Glomerular visceral epithelial cell (primary cell): ENCODE data around the gene C15orf61.

ENCODE experiments used
- DNase-seq: peaks from one replicate; pipeline ENCODE4 v3.0.0-alpha.2; 2016; ENCODE audit errors: extremely low spot score

The C15orf61 gene

GRCh38 chr15:67521029-67521782 lies at the start of gene C15orf61:
Gene C15orf61, plus strand, starts transcription at chr15:67521131. Its CDS starts 118 bp downstream, at chr15:67521249.
- peak; percentile 80 for DNase-seq

DNA sequence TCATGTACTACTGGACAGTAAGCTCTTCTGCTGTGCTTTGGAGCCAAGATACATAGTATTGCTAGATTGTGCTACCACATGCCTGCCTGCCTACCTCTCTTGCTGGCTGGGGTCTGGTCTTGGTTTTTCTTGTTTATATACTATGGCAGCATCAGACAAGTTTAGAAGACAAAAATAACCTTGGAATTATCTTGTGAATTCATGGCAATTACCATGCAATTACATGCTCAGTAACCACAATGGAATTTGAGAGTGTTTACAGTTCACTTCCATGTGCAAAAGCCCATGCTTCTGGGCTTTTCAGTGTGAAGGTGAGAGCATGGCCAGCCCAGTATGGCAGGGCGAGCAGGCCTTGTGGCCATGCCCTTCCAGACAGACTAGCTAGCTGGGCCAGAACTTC lies 48.0 kb upstream of the C15orf61 start:
- DNase-seq, result no peak

DNA sequence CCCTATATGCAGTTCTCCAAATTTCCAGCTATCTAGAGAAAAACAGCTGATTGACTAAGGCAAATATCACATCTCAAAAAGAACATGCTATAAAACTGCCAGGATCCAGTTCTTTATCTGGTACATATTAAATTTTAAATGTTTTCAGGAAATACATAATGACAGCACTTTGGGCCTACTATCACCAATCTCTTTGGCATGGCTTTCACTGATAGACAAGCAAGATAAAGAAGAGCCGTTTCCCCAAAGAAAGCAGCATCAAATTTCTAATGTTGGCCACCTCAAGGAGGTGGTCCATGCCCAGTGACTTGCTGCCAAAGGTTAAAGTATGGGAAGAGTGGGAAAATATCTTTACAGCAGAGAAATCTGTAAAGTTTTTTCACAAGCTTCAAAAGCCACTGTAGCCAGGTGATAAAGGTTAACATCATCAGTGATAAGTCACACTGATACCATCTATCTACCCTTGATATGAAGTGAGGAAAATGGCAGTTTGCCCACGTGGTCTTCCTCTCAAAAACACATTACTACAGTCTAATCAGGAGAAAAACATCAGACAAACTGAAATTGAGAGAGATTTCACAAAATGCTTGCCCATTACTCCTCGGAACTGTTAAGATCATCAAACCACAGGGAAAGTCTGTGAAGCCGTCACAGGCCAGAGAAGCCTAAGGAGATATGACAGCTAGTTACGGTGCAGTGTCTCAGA lies 46.4 kb upstream of the C15orf61 start:
- no peak for DNase-seq

DNA sequence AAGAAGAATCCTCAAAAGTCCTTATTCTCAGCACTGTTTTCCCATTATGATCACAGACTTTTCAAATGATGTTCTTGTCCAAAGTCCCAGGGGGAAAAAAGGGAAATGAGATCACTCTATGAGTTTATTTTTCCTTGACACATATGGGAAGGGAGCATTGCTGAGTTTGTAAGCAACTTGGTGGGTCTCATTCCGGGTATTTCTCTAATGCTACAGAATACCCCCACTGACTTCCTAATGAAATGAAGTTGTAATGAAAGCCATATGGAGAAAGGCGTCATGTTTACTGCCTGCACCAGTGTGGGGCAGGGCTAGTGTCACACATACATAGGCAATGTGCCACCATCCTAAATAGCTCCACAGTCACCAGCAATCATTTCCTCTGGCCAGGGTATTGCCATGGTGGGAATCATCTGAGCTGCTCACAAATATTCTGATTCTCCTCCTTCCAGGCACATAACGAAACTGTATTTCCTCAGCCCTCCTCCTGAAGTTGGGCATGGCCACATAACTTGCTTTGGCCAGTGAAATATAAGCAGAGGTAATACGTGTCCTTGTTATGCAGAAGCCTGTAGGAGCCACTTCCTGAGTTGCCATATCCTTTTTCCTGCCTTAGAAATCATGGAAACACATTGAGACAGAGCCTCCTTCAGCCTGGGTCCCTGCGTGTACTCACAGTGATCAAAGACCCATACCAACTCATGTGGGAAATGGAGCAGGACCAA lies 41.0 kb upstream of the C15orf61 start:
- no peak for DNase-seq

DNA sequence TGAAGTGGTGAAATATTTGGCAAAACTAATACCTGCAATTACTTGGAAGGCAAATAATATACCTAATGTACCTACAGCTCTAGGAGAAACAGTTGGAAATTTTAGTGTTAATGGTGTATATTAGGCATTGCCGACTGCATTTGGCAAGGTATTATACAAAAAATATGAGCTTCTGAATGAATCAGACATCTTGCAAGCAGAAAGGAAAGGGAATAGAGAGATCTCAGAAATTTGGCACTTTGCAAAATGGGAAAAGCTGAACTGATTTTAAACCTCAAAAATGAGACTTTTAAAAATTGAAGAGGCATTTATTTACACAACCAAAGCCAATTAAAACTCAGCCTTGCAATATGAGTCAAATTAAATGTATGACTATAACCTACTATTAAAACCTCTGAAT lies 40.2 kb upstream of the C15orf61 start:
- no peak for DNase-seq

GRCh38 chr15:67481680-67482079 lies 39.3 kb upstream of the C15orf61 start:
- DNase-seq, result no peak

- DNase-seq, result no peak
Measured at GRCh38 chr15:67495585-67495984, 25.3 kb upstream of the C15orf61 start.

DNA sequence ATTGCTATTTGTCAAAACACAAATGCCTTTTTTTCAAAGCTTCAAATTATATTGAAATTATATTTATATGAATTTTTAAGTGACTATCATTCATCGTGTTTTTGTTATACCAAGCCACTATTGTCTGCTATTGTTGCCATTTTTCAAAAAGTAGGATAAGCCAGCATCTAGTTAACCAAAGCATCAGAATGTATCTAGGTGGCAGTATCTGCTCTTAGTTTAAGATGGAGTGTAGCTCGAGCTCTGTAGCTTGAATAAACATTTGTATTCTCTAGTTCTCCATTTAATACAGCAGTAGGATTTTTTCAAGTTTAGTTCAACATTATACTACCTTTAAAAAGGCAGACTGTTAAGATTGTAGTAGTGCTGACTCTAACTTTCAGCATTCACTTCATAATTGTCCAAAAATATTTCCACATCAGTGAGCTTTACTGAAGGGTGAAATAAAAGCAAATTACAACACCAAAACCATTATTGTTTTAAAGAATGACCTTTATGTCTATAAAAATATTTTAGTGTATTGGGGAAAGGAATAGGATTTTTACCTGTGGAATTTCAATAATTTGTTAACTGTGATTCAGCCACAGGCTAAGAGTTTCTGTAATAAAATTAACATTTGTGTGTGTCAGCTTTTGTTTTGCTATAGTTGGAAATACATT lies 19.6 kb upstream of the C15orf61 start:
- no peak for DNase-seq

- no peak for DNase-seq
Measured at GRCh38 chr15:67501836-67502461, 19.0 kb upstream of the C15orf61 start.

DNA sequence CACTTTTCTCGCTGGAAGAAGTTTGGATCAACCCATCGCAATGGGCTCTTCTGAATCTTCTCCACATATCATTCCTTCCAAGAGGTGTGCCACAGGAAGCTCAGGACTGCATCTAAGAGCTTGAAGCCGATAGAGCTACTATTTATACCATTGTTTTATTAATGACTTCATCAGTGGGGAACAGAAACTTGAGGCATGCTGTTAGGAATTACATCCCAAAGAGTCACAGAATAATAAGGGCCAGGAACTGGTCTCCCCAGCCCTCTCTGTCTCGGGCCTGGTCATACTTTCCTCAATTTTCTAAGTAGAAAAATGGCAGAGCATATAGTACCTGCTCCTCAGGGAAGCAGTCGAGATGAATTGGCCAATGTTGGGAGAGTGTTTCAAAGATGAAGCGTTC lies 16.9 kb upstream of the C15orf61 start:
- DNase-seq, result no peak

GRCh38 chr15:67504796-67505195 lies 16.1 kb upstream of the C15orf61 start:
- DNase-seq, result no peak

DNA sequence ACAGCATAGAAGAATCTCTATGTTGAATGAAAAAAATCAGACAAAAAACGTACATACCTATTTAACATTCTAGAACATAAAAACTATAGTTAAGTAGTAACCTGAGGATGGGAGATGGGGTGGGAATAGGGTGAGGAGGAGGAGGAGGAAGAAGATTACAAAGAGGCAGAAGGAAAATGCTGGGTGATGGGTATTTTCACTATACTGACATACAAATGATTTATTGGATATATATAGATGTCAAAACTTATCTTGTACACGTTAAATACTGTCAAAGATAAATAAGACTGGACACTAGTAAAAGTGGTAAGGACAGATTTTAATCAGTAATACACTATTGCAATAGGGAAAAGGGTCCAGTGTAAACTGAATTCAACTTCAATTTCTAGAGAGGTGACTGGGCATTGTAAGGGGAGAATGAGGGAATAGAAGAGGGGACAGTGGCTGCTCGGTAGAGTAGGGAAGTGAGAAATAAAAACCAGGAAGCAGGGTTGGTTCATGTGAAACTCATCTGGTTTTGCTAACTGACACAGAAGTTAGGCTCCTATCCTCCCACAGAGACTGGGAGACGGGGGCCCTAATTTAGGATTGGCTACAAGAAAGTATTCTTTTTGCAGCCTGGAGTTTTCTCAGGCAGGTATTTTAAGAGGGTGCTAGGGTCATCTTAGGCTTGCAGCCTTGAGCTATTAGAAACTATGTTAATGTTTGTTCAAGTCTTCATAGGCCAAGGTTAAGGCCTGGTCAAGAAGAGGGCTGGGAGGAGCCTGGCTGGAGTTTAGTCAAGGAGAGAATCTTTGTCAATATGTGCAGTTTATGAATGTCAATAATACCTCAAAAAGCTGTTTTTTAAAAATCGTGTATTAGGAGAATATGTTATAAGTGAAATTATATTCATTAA lies 15.0 kb upstream of the C15orf61 start:
- DNase-seq, result no peak

DNA sequence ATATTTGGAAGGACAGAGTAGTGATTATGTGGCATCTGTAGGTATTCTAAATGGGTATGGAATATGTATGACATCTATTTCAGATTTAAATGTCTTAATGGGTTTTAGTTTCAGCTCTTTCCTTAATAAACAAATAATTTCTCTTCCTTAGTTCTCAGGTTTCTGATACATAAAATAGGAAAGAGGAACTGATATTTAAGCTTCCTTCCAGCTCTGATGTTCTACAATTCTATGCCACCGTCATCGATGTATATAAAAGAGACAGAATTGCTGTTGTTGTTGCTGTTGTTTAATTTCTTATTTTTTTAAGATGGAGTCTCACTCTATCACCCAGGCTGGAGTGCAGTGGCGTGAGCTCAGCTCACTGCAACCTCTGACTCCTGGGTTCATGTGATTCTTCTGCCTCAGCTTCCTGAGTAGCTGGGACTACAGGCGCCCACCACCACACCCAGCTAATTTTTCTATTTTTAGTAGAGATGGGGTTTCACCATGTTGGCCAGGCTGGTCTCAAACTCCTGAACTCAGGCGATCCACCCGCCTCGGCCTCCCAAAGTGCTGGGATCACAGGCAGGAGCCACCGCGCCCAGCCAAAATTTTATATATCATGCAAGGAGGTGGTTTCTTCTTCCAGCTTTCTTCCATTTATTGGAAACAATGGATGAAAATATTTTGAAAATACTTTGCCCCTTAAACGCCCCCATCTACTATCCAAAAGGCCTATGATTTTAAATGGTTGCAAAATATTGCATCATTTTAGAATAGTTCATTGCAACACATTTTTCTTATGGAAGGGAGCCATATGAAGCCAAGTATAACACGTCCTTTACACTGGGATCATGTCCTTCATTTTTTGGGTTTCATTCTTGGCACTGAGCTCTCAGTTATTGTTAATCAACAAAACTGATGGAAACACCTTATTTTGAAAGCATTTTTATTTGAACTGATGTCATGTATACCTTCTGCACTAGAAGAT lies 13.9 kb upstream of the C15orf61 start:
- no peak for DNase-seq

GRCh38 chr15:67508407-67508806 lies 12.5 kb upstream of the C15orf61 start:
- DNase-seq, result no peak

GRCh38 chr15:67509918-67510317 lies 11.0 kb upstream of the C15orf61 start:
- no peak for DNase-seq

GRCh38 chr15:67510597-67511190 lies 10.2 kb upstream of the C15orf61 start:
- peak; percentile 36 for DNase-seq

DNA sequence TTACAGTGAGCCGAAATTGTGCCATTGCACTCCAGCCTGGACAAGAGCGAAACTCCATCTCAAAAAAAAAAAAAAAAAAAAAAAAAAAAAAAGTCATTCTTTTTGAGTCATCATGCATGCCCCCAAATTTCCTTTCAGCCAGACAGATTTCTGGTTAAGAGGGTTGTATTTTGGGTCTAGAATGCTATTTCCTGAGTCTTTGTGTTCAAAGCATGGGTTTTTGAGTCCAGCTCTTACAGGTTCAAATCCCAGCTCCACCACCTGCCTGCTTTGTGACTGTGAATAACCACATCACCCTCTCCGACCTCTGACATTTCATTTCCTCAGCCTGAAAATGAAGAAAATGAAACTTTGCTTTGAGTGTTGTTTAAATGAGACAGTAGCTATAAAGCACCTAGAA lies 9.3 kb upstream of the C15orf61 start:
- DNase-seq, result no peak

DNA sequence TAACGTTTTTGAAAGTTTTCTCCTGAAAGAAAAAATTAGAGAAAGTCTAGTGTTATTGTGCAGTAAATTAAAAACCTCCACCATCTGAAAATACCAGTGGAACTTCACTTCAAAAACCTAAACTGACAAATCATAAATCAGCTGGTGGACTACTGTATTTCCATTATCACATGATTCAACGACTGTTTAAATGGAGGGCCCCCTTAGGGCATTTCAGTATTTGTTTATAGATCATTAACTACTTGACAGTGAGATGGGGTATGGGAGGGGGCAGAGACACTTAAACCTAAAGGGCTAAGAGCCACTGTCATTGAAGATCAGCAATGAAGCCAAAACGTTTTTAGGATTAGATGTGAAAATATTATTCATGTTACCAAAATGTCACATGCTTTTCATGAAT lies 8.8 kb upstream of the C15orf61 start:
- DNase-seq, result no peak
